KMS-11 (cell line): ENCODE data around the gene KRT3.

Experiments
- H2AFZ ChIP-seq: fragments of 200-600 bp; sonication (generic); 2 replicates; pipeline ENCODE4 v1.6.1; 2016; ENCODE audit warnings: antibody characterized with exemption, mixed run types, low read depth
- H3K27ac ChIP-seq: fragments of 200-600 bp; sonication (generic); 2 replicates; pipeline ENCODE4 v1.6.1; 2016; ENCODE audit warnings: mild to moderate bottlenecking, mixed run types
- H3K27me3 ChIP-seq: fragments of 200-600 bp; sonication (generic); 2 replicates; pipeline ENCODE4 v1.6.1; 2017; ENCODE audit warnings: mild to moderate bottlenecking, low read depth, mixed run types, moderate library complexity; ENCODE audit not compliant: insufficient read depth
- H3K36me3 ChIP-seq: fragments of 200-600 bp; sonication (generic); 2 replicates; pipeline ENCODE4 v1.6.1; 2017; ENCODE audit warnings: mild to moderate bottlenecking, mixed run types; ENCODE audit not compliant: insufficient read depth
- H3K4me1 ChIP-seq: fragments of 200-600 bp; sonication (generic); 2 replicates; pipeline ENCODE4 v1.6.1; 2016; ENCODE audit warnings: mild to moderate bottlenecking, low read depth, mixed run types; ENCODE audit not compliant: poor library complexity, severe bottlenecking
- H3K4me2 ChIP-seq: fragments of 200-600 bp; sonication (generic); 2 replicates; pipeline ENCODE4 v1.7.0; 2016; ENCODE audit warnings: mild to moderate bottlenecking, mixed run types
- H3K4me3 ChIP-seq: fragments of 200-600 bp; sonication (generic); IDR thresholded peaks from 2 replicates; pipeline ENCODE4 v1.6.1; 2017; ENCODE audit warnings: low read depth, low read length, mixed read lengths; ENCODE audit not compliant: insufficient read depth
- H3K79me2 ChIP-seq: fragments of 200-600 bp; sonication (generic); 2 replicates; pipeline ENCODE4 v1.6.1; 2016; ENCODE audit warnings: low read depth, mixed run types; ENCODE audit not compliant: insufficient read depth
- H3K9ac ChIP-seq: fragments of 200-600 bp; sonication (generic); 2 replicates; pipeline ENCODE4 v1.6.1; 2016; ENCODE audit warnings: mild to moderate bottlenecking, mixed run types
- H4K20me1 ChIP-seq: fragments of 200-600 bp; sonication (generic); 2 replicates; pipeline ENCODE4 v1.6.1; 2016; ENCODE audit warnings: mild to moderate bottlenecking, mixed run types; ENCODE audit not compliant: insufficient read depth
- CTCF ChIP-seq: fragments of 200-600 bp; sonication (generic); conservative IDR thresholded peaks from 2 replicates; pipeline ENCODE4 v1.6.1; 2017; ENCODE audit warnings: low read depth, mild to moderate bottlenecking, antibody characterized with exemption, low read length, moderate library complexity, mixed read lengths

Gene KRT3

DNA sequence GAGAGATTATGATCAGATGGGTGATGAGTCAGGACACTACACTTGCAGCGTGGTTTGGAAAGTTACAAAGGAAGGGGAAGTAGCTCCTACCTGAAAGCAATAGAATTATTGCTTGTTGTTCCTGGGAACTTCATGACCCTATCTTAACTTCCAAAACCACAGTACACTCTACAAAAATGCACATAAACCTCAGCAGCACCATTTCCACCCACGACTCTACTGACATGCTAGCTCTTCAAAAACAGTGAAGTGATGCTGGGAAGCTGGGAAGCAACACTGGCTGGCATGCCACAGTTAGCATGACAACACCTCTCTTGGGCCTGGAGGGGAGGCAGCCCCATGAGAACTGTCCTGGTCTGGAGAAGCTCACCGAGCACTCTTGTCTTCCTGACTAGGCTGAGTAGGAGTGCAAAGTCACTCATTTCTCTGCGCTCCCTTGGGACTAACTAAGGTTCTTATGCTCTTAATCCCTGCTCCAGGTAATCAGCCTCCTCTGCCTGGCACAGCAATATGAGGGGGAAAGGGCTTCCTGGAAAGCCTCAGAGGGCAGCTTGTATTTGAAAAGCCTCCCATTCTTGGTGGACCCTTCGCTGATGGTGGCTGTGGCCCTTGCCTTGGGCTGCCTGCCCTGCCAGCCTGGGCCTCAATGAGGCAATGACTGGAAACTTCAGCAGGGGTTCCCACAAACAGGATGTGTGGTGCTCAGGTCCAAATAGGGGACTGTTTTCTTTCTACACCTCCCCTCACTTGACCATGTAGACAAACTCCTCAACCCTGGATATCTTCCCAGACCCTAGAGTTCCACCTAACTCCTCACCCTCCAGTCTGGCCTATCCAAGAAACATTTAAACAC is 1.2 kb downstream of the KRT3 start:
- Histone ChIP-seq H4K20me1 (no peaks in the 10 kb centered on the region), H3K27me3 (peaks cover 6% of the 10 kb centered on the region; the same call in 1 of the 2 replicates), H3K9ac (no peak overlapping the region), H3K4me1 (peaks cover 28% of the 10 kb centered on the region), H3K4me2 (no peak overlapping the region), H3K36me3 (no peaks in the 10 kb centered on the region), H2AFZ (no peak overlapping the region), H3K79me2 (no peaks in the 10 kb centered on the region), H3K27ac (no peak overlapping the region), H3K4me3 (no peak overlapping the region)
- no peak for TF ChIP-seq CTCF

DNA sequence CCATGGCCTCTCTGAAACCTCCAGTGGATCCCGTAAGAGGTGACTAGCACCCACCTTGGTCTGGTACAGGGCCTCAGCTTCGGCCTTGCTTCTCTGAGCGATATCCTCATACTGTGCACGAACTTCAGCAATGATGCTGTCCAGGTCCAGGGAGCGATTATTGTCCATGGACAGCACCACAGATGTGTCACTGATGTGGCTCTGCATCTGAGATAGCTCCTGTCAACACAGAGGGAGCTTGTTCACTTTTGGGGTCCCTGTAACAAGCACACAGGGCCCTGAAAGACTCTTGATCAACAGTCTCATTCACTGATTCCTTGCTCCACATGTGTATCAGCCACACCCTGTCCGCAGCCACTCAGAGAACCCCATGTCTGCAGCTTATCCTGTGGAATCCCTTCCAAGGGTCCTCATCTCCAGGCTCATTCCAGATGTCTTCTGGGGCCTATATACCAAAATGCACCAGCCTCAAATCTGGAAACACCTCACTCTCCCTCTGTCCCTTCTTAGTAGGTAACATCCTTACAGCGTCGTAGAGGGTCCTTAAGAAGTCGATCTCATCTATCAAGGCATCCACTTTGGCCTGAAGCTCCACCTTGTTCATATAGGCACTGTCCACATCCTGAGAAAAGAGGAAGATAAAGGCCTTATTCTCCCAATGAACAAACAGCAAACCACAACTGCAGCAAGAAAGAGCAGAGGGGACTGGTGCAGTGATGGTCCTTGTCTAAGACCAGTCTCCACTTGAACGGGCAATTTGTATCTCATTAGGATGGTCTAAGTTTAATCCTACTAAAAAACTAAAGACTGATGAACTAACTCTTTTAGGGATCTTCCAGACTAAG is 3.5 kb downstream of the KRT3 start:
- H3K27ac ChIP-seq = peak overlapping the region; percentile 10; the same call in 1 of the 2 replicates
- H2AFZ ChIP-seq = no peak overlapping the region
- H3K4me3 ChIP-seq = no peak overlapping the region
- H3K36me3 ChIP-seq = no peaks in the 10 kb centered on the region
- H3K79me2 ChIP-seq = no peaks in the 10 kb centered on the region
- peak overlapping the region; percentile 20; the same call in 1 of the 2 replicates for H3K4me2 ChIP-seq
- no peak for TF ChIP-seq CTCF
- H3K27me3 ChIP-seq = peaks cover 8% of the 10 kb centered on the region
- peaks cover 28% of the 10 kb centered on the region for H3K4me1 ChIP-seq
- no peaks in the 10 kb centered on the region for H4K20me1 ChIP-seq
- no peak overlapping the region for H3K9ac ChIP-seq

DNA sequence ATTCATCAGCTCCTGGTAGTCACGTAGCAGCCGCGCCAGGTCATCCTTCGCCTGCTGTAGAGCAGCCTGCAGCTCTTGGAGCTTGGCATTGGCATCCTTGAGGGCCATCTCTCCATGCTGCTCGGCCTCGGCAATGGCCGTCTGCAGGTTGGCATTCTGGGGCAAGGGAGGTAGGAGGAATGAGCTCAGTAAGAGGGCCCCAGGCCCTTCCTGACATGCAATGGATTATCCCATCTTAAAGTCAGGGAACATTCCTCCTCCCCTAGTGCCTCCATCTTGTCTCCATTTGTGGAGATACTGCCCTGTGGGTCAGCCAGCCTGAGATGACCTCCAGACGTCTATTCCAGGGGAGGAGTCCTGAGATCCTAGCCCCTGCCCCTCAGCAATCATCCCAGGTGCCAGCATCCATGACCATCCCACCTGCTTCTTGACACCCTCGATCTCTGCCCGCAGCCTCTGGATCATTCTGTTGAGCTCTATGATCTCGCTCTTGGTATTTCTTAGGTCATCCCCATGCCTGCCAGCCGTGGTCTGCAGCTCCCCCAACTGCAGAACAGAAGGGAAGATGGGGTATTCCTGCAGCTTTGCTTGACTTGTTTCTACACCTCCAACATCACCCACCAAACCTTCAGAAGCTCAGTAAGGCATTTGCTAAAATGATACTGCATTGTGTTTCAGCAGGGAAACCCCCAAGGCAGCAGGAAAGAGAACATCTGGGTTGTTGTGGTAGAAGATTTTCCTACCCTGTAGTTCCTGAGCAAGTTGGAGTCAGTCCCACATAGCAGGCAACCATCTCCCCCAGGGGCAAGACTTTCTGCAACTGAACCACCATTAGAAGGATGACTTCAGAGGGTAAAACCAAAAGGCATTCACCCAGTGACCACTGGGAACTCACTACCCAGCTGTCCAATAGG is 4.4 kb downstream of the KRT3 start:
- no peak for TF ChIP-seq CTCF
- H4K20me1 ChIP-seq = no peaks in the 10 kb centered on the region
- no peak overlapping the region for H3K4me3 ChIP-seq
- no peaks in the 10 kb centered on the region for H3K36me3 ChIP-seq
- no peak overlapping the region for H2AFZ ChIP-seq
- no peaks in the 10 kb centered on the region for H3K79me2 ChIP-seq
- no peak overlapping the region; the same call in 1 of the 2 replicates for H3K4me2 ChIP-seq
- no peak overlapping the region for H3K27ac ChIP-seq
- H3K9ac ChIP-seq = no peak overlapping the region
- peaks cover 28% of the 10 kb centered on the region for H3K4me1 ChIP-seq
- H3K27me3 ChIP-seq = peaks cover 8% of the 10 kb centered on the region
